ENCODE measurements around the gene C12orf42.

Gene C12orf42

GRCh38 chr12:103331643-103332042 lies 164.1 kb downstream of the C12orf42 start:
- DNase-seq: no peak

- no peak for DNase-seq
These were observed 165.1 kb downstream of the C12orf42 start for GRCh38 chr12:103330672-103331071.

GRCh38 chr12:103327676-103328075 lies 168.1 kb downstream of the C12orf42 start:
- no peak for DNase-seq

GRCh38 chr12:103326190-103326589 lies 169.6 kb downstream of the C12orf42 start:
- DNase-seq: no peak

GRCh38 chr12:103318566-103318965 lies 177.2 kb downstream of the C12orf42 start:
- no peak for DNase-seq

GRCh38 chr12:103317220-103317619 lies 178.5 kb downstream of the C12orf42 start:
- DNase-seq: no peak

- no peak for DNase-seq
These were observed 181.0 kb downstream of the C12orf42 start for GRCh38 chr12:103314786-103315185.

- DNase-seq: no peak
These were observed 181.9 kb downstream of the C12orf42 start for GRCh38 chr12:103313894-103314293.

GRCh38 chr12:103312742-103313354 lies 182.9 kb downstream of the C12orf42 start:
- no peak for DNase-seq

- DNase-seq: no peak
These were observed 185.1 kb downstream of the C12orf42 start for GRCh38 chr12:103310546-103311270.

GRCh38 chr12:103308396-103308795 lies 187.4 kb downstream of the C12orf42 start:
- DNase-seq: no peak

GRCh38 chr12:103303484-103303883 lies 192.3 kb downstream of the C12orf42 start:
- DNase-seq: no peak

GRCh38 chr12:103301642-103302591 lies 193.9 kb downstream of the C12orf42 start:
- DNase-seq: no peak

- no peak for DNase-seq
These were observed 207.8 kb downstream of the C12orf42 start for GRCh38 chr12:103288016-103288415.

- DNase-seq: no peak
These were observed 213.6 kb downstream of the C12orf42 start for GRCh38 chr12:103282124-103282523.

GRCh38 chr12:103279444-103279843 lies 216.3 kb downstream of the C12orf42 start:
- DNase-seq: no peak

- no peak for DNase-seq
These were observed 217.4 kb downstream of the C12orf42 start for GRCh38 chr12:103278329-103278728.

GRCh38 chr12:103273645-103274044 lies 222.1 kb downstream of the C12orf42 start:
- DNase-seq: no peak

GRCh38 chr12:103272949-103273348 lies 222.8 kb downstream of the C12orf42 start:
- DNase-seq: no peak

- no peak for DNase-seq
These were observed 225.8 kb downstream of the C12orf42 start for GRCh38 chr12:103269946-103270345.

- DNase-seq: no peak
These were observed 226.8 kb downstream of the C12orf42 start for GRCh38 chr12:103268831-103269514.

- no peak for DNase-seq
These were observed 238.0 kb downstream of the C12orf42 start for GRCh38 chr12:103257763-103258162.

Data from CD4-positive, alpha-beta T cell treated with Interleukin-4 for 4 hours (primary cell).